T-cell (primary cell): ENCODE measurements around the gene FGD5. TPM values are rescaled to one million over a fixed set of nuclear protein-coding genes. Genes with fewer than 3 reads are reported as not detected.

ENCODE experiments used
- ATAC-seq, 4 experiments: fragments of 200-7000 bp in 3 of 4; fragments of 150-1000 bp in 1 of 4; cut with Tn5 transposase; replicated peaks in 1 of 4; 1 replicate in 3 of 4; 2 replicates in 1 of 4; pipeline ENCODE4 v1.10.0; 2021; ENCODE audit warnings: moderate library complexity in 3 of 4, mild to moderate bottlenecking in 2 of 4, moderate number of reproducible peaks in 1 of 4
- CTCF ChIA-PET, 2 donors: fragments of 300-600 bp; sonication (Branson Sonifier 250); formaldehyde crosslinking; loops; one replicate each; lab custom pipeline; 2022; ENCODE audit warnings: antibody characterized with exemption in 2 of 2; lab: Charles Lee
- POLR2A ChIA-PET, 2 donors: fragments of 300-600 bp; sonication (Branson Sonifier 250); formaldehyde crosslinking; loops; one replicate each; lab custom pipeline; 2022; ENCODE audit warnings: antibody characterized with exemption in 2 of 2; lab: Charles Lee
- DNase-seq, 35 experiments: peaks; one replicate each; pipeline versions ENCODE4 v3.0.0 to v3.0.0-alpha.2; 2013 to 2023
- H3K27ac ChIP-seq: one replicate; pipeline ENCODE4 v1.5.1; 2013; ENCODE audit warnings: low read length
- H3K27me3 ChIP-seq, 2 experiments: replicated peaks in 1 of 2; 1 replicate in 1 of 2; 2 replicates in 1 of 2; pipeline versions ENCODE4 v1.6.1 to v1.7.0; 2013; ENCODE audit warnings: low read length in 1 of 2, mixed read lengths in 1 of 2; ENCODE audit not compliant: control insufficient read depth in 2 of 2, insufficient read depth in 2 of 2; ENCODE audit errors: extremely low read depth in 1 of 2
- H3K36me3 ChIP-seq, 2 donors: 1 replicate in 1 of 2; 2 replicates in 1 of 2; pipeline versions ENCODE4 v1.6.1 to v1.7.0; 2013; ENCODE audit warnings: low read length in 1 of 2; ENCODE audit not compliant: control insufficient read depth in 2 of 2, insufficient read depth in 1 of 2; ENCODE audit errors: extremely low read depth in 1 of 2
- H3K4me1 ChIP-seq, 2 experiments: 1 replicate in 1 of 2; 2 replicates in 1 of 2; pipeline versions ENCODE4 v1.6.1 to v1.7.0; 2013; ENCODE audit warnings: low read length in 2 of 2, mixed read lengths in 1 of 2; ENCODE audit not compliant: insufficient read depth in 2 of 2, control insufficient read depth in 1 of 2; ENCODE audit errors: extremely low read depth in 1 of 2
- H3K4me3 ChIP-seq, 2 donors: 1 replicate in 1 of 2; 2 replicates in 1 of 2; pipeline versions ENCODE4 v1.5.1 to v1.7.0; 2013; ENCODE audit warnings: mild to moderate bottlenecking in 2 of 2, low read length in 1 of 2, moderate library complexity in 1 of 2; ENCODE audit not compliant: control insufficient read depth in 1 of 2; ENCODE audit errors: extremely low read depth in 1 of 2
- H3K9me3 ChIP-seq: 2 replicates; pipeline ENCODE4 v1.7.0; 2013
- H3K27ac Mint-ChIP-seq, 2 donors: one replicate each; pipeline ENCODE4 v1.8.0; 2020 to 2021; ENCODE audit warnings: mild to moderate bottlenecking in 2 of 2, mixed read lengths in 2 of 2
- H3K27me3 Mint-ChIP-seq, 2 donors: one replicate each; pipeline ENCODE4 v1.8.0; 2021 to 2022; ENCODE audit warnings: mixed read lengths in 2 of 2
- H3K36me3 Mint-ChIP-seq: one replicate; pipeline ENCODE4 v1.8.0; 2021; ENCODE audit warnings: mixed read lengths
- H3K4me1 Mint-ChIP-seq, 3 donors: one replicate each; pipeline ENCODE4 v1.8.0; 2020 to 2022; ENCODE audit warnings: mixed read lengths in 3 of 3, mild to moderate bottlenecking in 1 of 3
- H3K4me3 Mint-ChIP-seq, 3 donors: one replicate each; pipeline ENCODE4 v1.8.0; 2020 to 2022; ENCODE audit warnings: mild to moderate bottlenecking in 3 of 3, mixed read lengths in 3 of 3, moderate library complexity in 3 of 3
- H3K9me3 Mint-ChIP-seq, 3 donors: one replicate each; pipeline ENCODE4 v1.8.0; 2020 to 2022; ENCODE audit warnings: mixed read lengths in 3 of 3
- WGBS: methylation state at CpG from one replicate; pipeline ENCODE4 v1.1.5; 2013; ENCODE audit warnings: missing lambda C conversion rate; ENCODE audit not compliant: insufficient coverage; 5-methylcytosine and 5-hydroxymethylcytosine counted together
- total RNA-seq, 35 experiments: library from RNA in 6 of 35; stranded (reverse) in 6 of 35; fragments of 120-200 nt in 1 of 35; gene quantifications; one replicate each; pipeline versions ENCODE4 v1.2.1 to v1.2.4 and lab custom pipeline; 2013 to 2026

Gene FGD5
- total RNA-seq, 5 donors from 2014 or later (not counting 1 experiment from before 2014, with no cell fraction given): 0.13 to 0.53 (median 0.32) TPM; not detected in 2

DNA sequence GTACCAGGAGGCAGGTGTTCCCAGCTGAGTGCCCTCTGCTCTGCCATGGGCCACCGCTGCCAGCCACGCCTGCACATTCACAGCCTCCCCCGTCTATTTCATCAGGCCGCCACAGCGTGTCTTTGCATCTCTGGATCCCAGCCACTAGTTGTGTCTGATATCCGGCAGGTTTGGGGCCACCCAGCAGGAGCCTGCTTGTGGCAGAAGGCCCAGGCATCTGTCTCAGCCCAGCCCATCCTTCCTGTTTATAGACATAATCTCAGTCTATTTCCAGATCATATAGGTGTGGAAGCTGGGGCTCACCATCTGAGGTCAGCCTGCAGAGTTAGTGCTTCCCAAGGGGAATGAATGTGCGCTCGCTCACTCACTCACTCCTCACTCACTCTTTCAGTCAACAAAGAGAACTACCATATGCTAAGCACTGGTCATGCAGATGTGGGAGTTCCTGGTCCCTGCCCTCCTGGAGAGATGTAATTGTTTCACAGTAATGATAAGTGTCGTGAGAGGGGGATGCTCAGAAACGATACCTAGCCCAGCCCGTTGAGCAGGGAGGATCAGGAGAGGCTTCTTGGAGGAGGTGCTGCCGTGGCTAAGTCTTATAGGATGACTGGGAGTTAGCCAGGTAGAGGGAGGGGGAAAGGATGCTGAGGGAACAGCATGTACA is 60.6 kb downstream of the FGD5 start:
- no peaks in the 10 kb centered on the region for H3K9me3 ChIP-seq
- ChIA-PET POLR2A (no interaction called here), CTCF (no interaction called here)
- no peaks in the 10 kb centered on the region for H3K9me3 Mint-ChIP-seq
- H3K36me3 ChIP-seq: no peaks in the 10 kb centered on the region
- H3K27me3 ChIP-seq: peaks cover 0 to 20% of the 10 kb centered on the region in 2 experiments
- DNase-seq (peak in 28 of 35 experiments; percentile 6 to 65 (median 36)), ATAC-seq (peak; percentile 82 to 97 (median 88))
- H3K27ac ChIP-seq: no peak overlapping the region
- peaks cover 47 to 52% of the 10 kb centered on the region in 2 experiments for H3K4me1 ChIP-seq
- peak overlapping the region; percentile 85 to 92 for H3K27ac Mint-ChIP-seq
- peaks cover 53 to 72% (median 64%) of the 10 kb centered on the region in 3 donors for H3K4me1 Mint-ChIP-seq
- peak overlapping the region in 2 of 3 donors; percentile 3 to 69 for H3K4me3 Mint-ChIP-seq
- WGBS: 51% methylated on average over 9 of the region's 12 CpGs
- H3K27me3 Mint-ChIP-seq: no peaks in the 10 kb centered on the region
- no peak overlapping the region for H3K4me3 ChIP-seq
- H3K36me3 Mint-ChIP-seq: no peaks in the 10 kb centered on the region

GRCh38 chr3:14880447-14881106 is 61.8 kb downstream of the FGD5 start:
- Histone ChIP-seq H3K27me3 (peaks cover 0 to 19% of the 10 kb centered on the region in 2 experiments), H3K4me1 (peaks cover 57 to 64% of the 10 kb centered on the region in 2 experiments), H3K9me3 (no peaks in the 10 kb centered on the region), H3K4me3 (peak overlapping the region in 1 of 2 donors; percentile 10), H3K36me3 (no peaks in the 10 kb centered on the region), H3K27ac (no peak overlapping the region)
- H3K36me3 Mint-ChIP-seq: no peaks in the 10 kb centered on the region
- no peaks in the 10 kb centered on the region for H3K9me3 Mint-ChIP-seq
- ChIA-PET CTCF (no interaction called here), POLR2A (no interaction called here)
- no peak for ATAC-seq
- H3K4me3 Mint-ChIP-seq: peak overlapping the region; percentile 2 to 65 (median 3)
- DNase-seq: no peak
- peak overlapping the region; percentile 82 to 90 for H3K27ac Mint-ChIP-seq
- no peaks in the 10 kb centered on the region for H3K27me3 Mint-ChIP-seq
- WGBS: 40% methylated on average over 9 of the region's 10 CpGs
- peaks cover 66 to 78% (median 76%) of the 10 kb centered on the region in 3 donors for H3K4me1 Mint-ChIP-seq

GRCh38 chr3:14883226-14883625 is 64.5 kb downstream of the FGD5 start:
- no peaks in the 10 kb centered on the region for H3K9me3 ChIP-seq
- no peaks in the 10 kb centered on the region for H3K9me3 Mint-ChIP-seq
- no peaks in the 10 kb centered on the region for H3K27me3 Mint-ChIP-seq
- H3K36me3 ChIP-seq: no peaks in the 10 kb centered on the region
- no peak overlapping the region for H3K27ac ChIP-seq
- peaks cover 76 to 90% (median 87%) of the 10 kb centered on the region in 3 donors for H3K4me1 Mint-ChIP-seq
- POLR2A ChIA-PET: interaction anchor here in 1 of 2 donors (0.6 kb wide), 1 partner anchor 621 kb away, joined by 3 read pairs; no protein-coding TSS in a partner anchor
- H3K4me3 ChIP-seq: no peak overlapping the region
- WGBS: 82% methylated on average over 5 of the region's 5 CpGs
- no peaks in the 10 kb centered on the region for H3K36me3 Mint-ChIP-seq
- H3K4me3 Mint-ChIP-seq: peak overlapping the region in 1 of 3 donors; percentile 65
- DNase-seq (no peak), ATAC-seq (no peak)
- H3K27me3 ChIP-seq: peaks cover 0 to 16% of the 10 kb centered on the region in 2 experiments
- peaks cover 62 to 72% of the 10 kb centered on the region in 2 experiments for H3K4me1 ChIP-seq
- peak overlapping the region; percentile 92 to 93 for H3K27ac Mint-ChIP-seq
- CTCF ChIA-PET: no interaction called here

GRCh38 chr3:14884665-14885064 is 65.9 kb downstream of the FGD5 start:
- no peaks in the 10 kb centered on the region for H3K9me3 ChIP-seq
- Mint-ChIP-seq H3K36me3 (no peaks in the 10 kb centered on the region), H3K4me1 (peaks cover 67 to 80% (median 74%) of the 10 kb centered on the region in 3 donors), H3K27ac (peak overlapping the region; percentile 92 to 93), H3K9me3 (no peaks in the 10 kb centered on the region), H3K27me3 (no peaks in the 10 kb centered on the region), H3K4me3 (peak overlapping the region; percentile 42 to 65 (median 65))
- DNase-seq: peak in 25 of 35 experiments; percentile 3 to 59 (median 30)
- peaks cover 0 to 12% of the 10 kb centered on the region in 2 experiments for H3K27me3 ChIP-seq
- no peaks in the 10 kb centered on the region for H3K36me3 ChIP-seq
- H3K4me1 ChIP-seq: peaks cover 55 to 62% of the 10 kb centered on the region in 2 experiments
- ATAC-seq: peak; percentile 42 to 64 (median 54)
- POLR2A ChIA-PET: no interaction called here
- 10% methylated on average over 7 of the region's 11 CpGs for whole genome bisulfite sequencing
- CTCF ChIA-PET: interaction anchor here in 1 of 2 donors (1.2 kb wide), 1 partner anchor 58 kb away, joined by 3 read pairs; no protein-coding TSS in a partner anchor
- peak overlapping the region in 1 of 2 donors; percentile 41 for H3K4me3 ChIP-seq
- no peak overlapping the region for H3K27ac ChIP-seq

GRCh38 chr3:14885307-14885706 is 66.5 kb downstream of the FGD5 start:
- peaks cover 0 to 2% of the 10 kb centered on the region in 2 donors for H3K27me3 Mint-ChIP-seq
- peak in 20 of 35 experiments; percentile 4 to 50 (median 20) for DNase-seq
- no peaks in the 10 kb centered on the region for H3K36me3 Mint-ChIP-seq
- Histone ChIP-seq H3K9me3 (no peaks in the 10 kb centered on the region), H3K4me1 (peaks cover 51 to 60% of the 10 kb centered on the region in 2 experiments), H3K27ac (no peak overlapping the region), H3K36me3 (no peaks in the 10 kb centered on the region), H3K4me3 (peak overlapping the region in 1 of 2 donors; percentile 41), H3K27me3 (peaks cover 0 to 12% of the 10 kb centered on the region in 2 experiments)
- peak overlapping the region; percentile 42 to 65 (median 65) for H3K4me3 Mint-ChIP-seq
- H3K9me3 Mint-ChIP-seq: no peaks in the 10 kb centered on the region
- peaks cover 68 to 82% (median 78%) of the 10 kb centered on the region in 3 donors for H3K4me1 Mint-ChIP-seq
- ATAC-seq: peak; percentile 24 to 45 (median 36)
- ChIA-PET CTCF (no interaction called here), POLR2A (no interaction called here)
- WGBS: 11% methylated on average over 6 of the region's 13 CpGs
- H3K27ac Mint-ChIP-seq: peak overlapping the region; percentile 92 to 93

- Histone ChIP-seq H3K4me3 (no peak overlapping the region), H3K4me1 (peaks cover 43 to 58% of the 10 kb centered on the region in 2 experiments), H3K9me3 (no peaks in the 10 kb centered on the region), H3K27ac (no peak overlapping the region), H3K27me3 (peaks cover 0 to 9% of the 10 kb centered on the region in 2 experiments), H3K36me3 (no peaks in the 10 kb centered on the region)
- Mint-ChIP-seq H3K4me3 (peak overlapping the region in 1 of 3 donors; percentile 65), H3K27ac (peak overlapping the region; percentile 92 to 93), H3K4me1 (peaks cover 62 to 79% (median 78%) of the 10 kb centered on the region in 3 donors), H3K27me3 (peaks cover 0 to 3% of the 10 kb centered on the region in 2 donors), H3K9me3 (no peaks in the 10 kb centered on the region), H3K36me3 (no peaks in the 10 kb centered on the region)
- ChIA-PET POLR2A (interaction anchor here in 1 of 2 donors (0.5 kb wide), 1 partner anchor 9 kb away, joined by 3 read pairs; no protein-coding TSS in a partner anchor), CTCF (no interaction called here)
- no peak for ATAC-seq
- no peak for DNase-seq
- 100% methylated on average over 3 of the region's 3 CpGs for WGBS
Observed at GRCh38 chr3:14886101-14886500, 67.3 kb downstream of the FGD5 start.
